Progenitor cell of endocrine pancreas (in vitro differentiated cells): ENCODE measurements around the gene NDUFAF8. TPM values are rescaled to one million over a fixed set of nuclear protein-coding genes. Genes with fewer than 3 reads are reported as not detected.
A peak's percentile ranks its signal among the peaks of the same experiment; 100 is the strongest.

Experiments used
- DNase-seq: peaks from one replicate; pipeline ENCODE4 v3.0.0; 2021; ENCODE audit warnings: low spot score; ENCODE audit not compliant: unreplicated experiment
- H3K27ac Mint-ChIP-seq: 2 replicates; pipeline ENCODE4 v1.8.0; 2021; ENCODE audit warnings: mild to moderate bottlenecking, moderate library complexity, mixed read lengths
- H3K27me3 Mint-ChIP-seq: 2 replicates; pipeline ENCODE4 v1.8.0; 2021; ENCODE audit warnings: mixed read lengths
- H3K36me3 Mint-ChIP-seq: 2 replicates; pipeline ENCODE4 v1.8.0; 2022; ENCODE audit warnings: mixed read lengths; ENCODE audit not compliant: insufficient read depth
- H3K4me1 Mint-ChIP-seq: 2 replicates; pipeline ENCODE4 v1.8.0; 2021; ENCODE audit warnings: low read depth, mixed read lengths
- H3K4me3 Mint-ChIP-seq: 2 replicates; pipeline ENCODE4 v1.8.0; 2021; ENCODE audit warnings: low read depth, mild to moderate bottlenecking, moderate library complexity, mixed read lengths
- H3K9me3 Mint-ChIP-seq: 2 replicates; pipeline ENCODE4 v1.8.0; 2021; ENCODE audit warnings: low read depth, mixed read lengths
- CTCF ChIP-seq: fragments of 200-600 bp; sonication (generic); IDR thresholded peaks from one replicate; pipeline ENCODE4 v1.5.0; 2021; ENCODE audit warnings: antibody characterized with exemption, mild to moderate bottlenecking; ENCODE audit not compliant: unreplicated experiment
- total RNA-seq: library from RNA; stranded (reverse); gene quantifications from 2 replicates; pipeline ENCODE4 v1.2.1, GENCODE V29; 2021

NDUFAF8 gene
- total RNA-seq, 1 donor from 2014 or later = 43.6 TPM

- no peaks in the 10 kb centered on the region for H3K27me3 Mint-ChIP-seq
- H3K4me3 Mint-ChIP-seq = no peak overlapping the region
- H3K36me3 Mint-ChIP-seq = peaks cover 9% of the 10 kb centered on the region
- no peak for TF ChIP-seq CTCF
- no peaks in the 10 kb centered on the region for H3K9me3 Mint-ChIP-seq
- no peak for DNase-seq
- no peak overlapping the region for H3K27ac Mint-ChIP-seq
- H3K4me1 Mint-ChIP-seq = peaks cover 5% of the 10 kb centered on the region
These were observed 13.8 kb downstream of the NDUFAF8 start for GRCh38 chr17:81252987-81253329.

- peaks cover 9% of the 10 kb centered on the region for H3K36me3 Mint-ChIP-seq
- H3K27me3 Mint-ChIP-seq = no peaks in the 10 kb centered on the region
- H3K4me1 Mint-ChIP-seq = peaks cover 5% of the 10 kb centered on the region
- no peak overlapping the region for H3K4me3 Mint-ChIP-seq
- no peak for DNase-seq
- H3K9me3 Mint-ChIP-seq = no peaks in the 10 kb centered on the region
- peak; percentile 77 for TF ChIP-seq CTCF
- no peak overlapping the region for H3K27ac Mint-ChIP-seq
These were observed 14.4 kb downstream of the NDUFAF8 start for GRCh38 chr17:81253358-81254131.

GRCh38 chr17:81254955-81255717 is 16.0 kb downstream of the NDUFAF8 start:
- peak; percentile 53 for DNase-seq
- Mint-ChIP-seq H3K4me1 (peaks cover 5% of the 10 kb centered on the region), H3K27me3 (no peaks in the 10 kb centered on the region), H3K27ac (peak overlapping the region; percentile 24), H3K4me3 (no peak overlapping the region), H3K36me3 (peaks cover 9% of the 10 kb centered on the region), H3K9me3 (no peaks in the 10 kb centered on the region)
- TF ChIP-seq CTCF = peak; percentile 59

- H3K4me1 Mint-ChIP-seq = peaks cover 5% of the 10 kb centered on the region
- H3K27me3 Mint-ChIP-seq = no peaks in the 10 kb centered on the region
- H3K4me3 Mint-ChIP-seq = no peak overlapping the region
- H3K27ac Mint-ChIP-seq = no peak overlapping the region
- H3K36me3 Mint-ChIP-seq = peaks cover 9% of the 10 kb centered on the region
- no peak for TF ChIP-seq CTCF
- DNase-seq = no peak
- no peaks in the 10 kb centered on the region for H3K9me3 Mint-ChIP-seq
These were observed 17.5 kb downstream of the NDUFAF8 start for GRCh38 chr17:81256616-81257015.

- Mint-ChIP-seq H3K9me3 (no peaks in the 10 kb centered on the region), H3K27ac (no peak overlapping the region), H3K36me3 (peaks cover 6% of the 10 kb centered on the region), H3K27me3 (no peaks in the 10 kb centered on the region), H3K4me1 (peaks cover 5% of the 10 kb centered on the region), H3K4me3 (no peak overlapping the region)
- DNase-seq = no peak
- TF ChIP-seq CTCF = no peak
These were observed 18.4 kb downstream of the NDUFAF8 start for GRCh38 chr17:81257533-81257932.
